Measurements from ENCODE around the gene PCDH11Y.
"Not testable (repeated sequence)": the region's sequence is repeated elsewhere in the genome, so short reads cannot be mapped to it uniquely, and the experiment has no call there.

GRCh38 chrY:5002476-5003184 lies 2.5 kb downstream of the PCDH11Y start:
- not testable (repeated sequence) for TF ChIP-seq POLR2A, CTCF (IDR thresholded peaks at IDR 0.05)

Measured in right lobe of liver (tissue), 4 donors.